WI38 (cell line): ENCODE measurements around the gene RRAGC.

ENCODE experiments used
- H3K4me3 ChIP-seq: 2 replicates; pipeline ENCODE4 v1.5.1; 2011; ENCODE audit warnings: low read depth, mild to moderate bottlenecking, control low read depth, low read length
- CTCF ChIP-seq: IDR thresholded peaks from 2 replicates; pipeline ENCODE4 v1.5.1; 2012; ENCODE audit warnings: low read depth, mild to moderate bottlenecking, control low read depth, low read length

Gene RRAGC

GRCh38 chr1:38790422-38791163, 69.0 kb downstream of the RRAGC start:
- H3K4me3 ChIP-seq: no peak overlapping the region
- TF ChIP-seq CTCF: no peak

- no peak for TF ChIP-seq CTCF
- no peak overlapping the region for H3K4me3 ChIP-seq
Observed at GRCh38 chr1:38789498-38790169, 69.9 kb downstream of the RRAGC start.

GRCh38 chr1:38788341-38789336, 70.9 kb downstream of the RRAGC start:
- no peak overlapping the region for H3K4me3 ChIP-seq
- no peak for TF ChIP-seq CTCF
